ENCODE data around the gene ZNF700.
"Not testable (repeated sequence)": the region's sequence is repeated elsewhere in the genome, so short reads cannot be mapped to it uniquely, and the experiment has no call there.

The ZNF700 gene

GRCh38 chr19:11941361-11941887, 16.5 kb downstream of the ZNF700 start:
- not testable (repeated sequence) for DNase-seq (ENCODE audit: low read depth)

GRCh38 chr19:11942008-11942842, 17.3 kb downstream of the ZNF700 start:
- no peak for DNase-seq (ENCODE audit: low read depth)

GRCh38 chr19:11942843-11943108, 17.9 kb downstream of the ZNF700 start:
- no peak for DNase-seq (ENCODE audit: low read depth)

DNA sequence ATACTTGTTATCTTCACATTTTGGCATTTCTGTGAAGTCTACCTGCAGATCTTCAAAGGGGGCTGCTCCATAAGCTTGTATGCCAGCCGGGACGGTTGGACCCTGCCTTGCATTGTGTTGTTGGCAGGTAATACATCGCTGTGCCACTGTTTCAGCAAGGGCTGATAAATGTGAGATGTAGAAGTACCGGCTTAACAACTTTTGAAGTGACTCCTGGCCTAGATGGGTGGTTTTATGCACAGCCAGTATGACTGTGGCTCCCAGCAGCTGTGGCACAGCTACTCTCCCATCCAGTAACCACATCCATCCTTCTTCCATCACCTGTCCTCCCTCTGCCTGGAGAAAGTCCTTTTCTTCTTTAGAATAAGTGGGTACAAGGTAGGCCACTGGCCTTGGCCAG, 19.7 kb downstream of the ZNF700 start:
- DNase-seq (ENCODE audit: low read depth), result no peak

- DNase-seq (ENCODE audit: low read depth), result no peak
Observed at GRCh38 chr19:11948646-11949045, 23.7 kb downstream of the ZNF700 start.

- no peak for DNase-seq (ENCODE audit: low read depth)
Observed at GRCh38 chr19:11949201-11949600, 24.3 kb downstream of the ZNF700 start.

DNA sequence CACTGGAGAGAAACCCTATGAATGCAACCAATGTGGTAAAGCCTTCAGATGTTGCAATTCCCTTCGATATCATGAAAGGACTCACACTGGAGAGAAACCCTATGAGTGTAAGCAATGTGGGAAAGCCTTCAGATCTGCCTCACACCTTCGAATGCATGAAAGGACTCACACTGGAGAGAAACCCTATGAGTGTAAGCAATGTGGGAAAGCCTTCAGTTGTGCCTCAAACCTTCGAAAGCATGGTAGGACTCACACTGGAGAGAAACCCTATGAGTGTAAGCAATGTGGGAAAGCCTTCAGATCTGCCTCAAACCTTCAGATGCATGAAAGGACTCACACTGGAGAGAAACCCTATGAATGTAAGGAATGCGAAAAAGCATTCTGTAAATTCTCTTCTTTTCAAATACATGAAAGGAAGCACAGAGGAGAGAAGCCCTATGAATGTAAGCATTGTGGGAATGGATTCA, 24.7 kb downstream of the ZNF700 start:
- DNase-seq (ENCODE audit: low read depth), result not testable (repeated sequence)

DNA sequence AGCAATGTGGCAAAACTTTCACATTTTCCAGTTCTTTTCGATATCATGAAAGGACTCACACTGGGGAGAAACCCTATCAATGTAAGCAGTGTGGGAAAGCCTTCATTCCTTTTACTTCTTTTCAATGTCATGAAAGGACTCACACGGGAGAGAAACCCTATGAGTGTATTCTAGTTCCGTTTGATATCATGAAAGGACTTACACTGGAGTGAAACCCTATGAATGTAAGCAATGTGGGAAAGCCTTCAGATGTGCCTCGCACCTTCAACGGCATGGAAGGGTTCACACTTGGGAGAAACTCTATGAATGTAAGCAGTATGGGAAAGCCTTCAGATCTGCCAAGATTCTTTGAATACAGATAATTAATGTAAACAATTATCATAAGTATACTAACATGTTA, 25.4 kb downstream of the ZNF700 start:
- DNase-seq (ENCODE audit: low read depth), result no peak

GRCh38 chr19:11963566-11964355, 38.9 kb downstream of the ZNF700 start:
- peak; percentile 73 for DNase-seq (ENCODE audit: low read depth)

GRCh38 chr19:11964496-11964857, 39.6 kb downstream of the ZNF700 start:
- DNase-seq (ENCODE audit: low read depth), result no peak

DNA sequence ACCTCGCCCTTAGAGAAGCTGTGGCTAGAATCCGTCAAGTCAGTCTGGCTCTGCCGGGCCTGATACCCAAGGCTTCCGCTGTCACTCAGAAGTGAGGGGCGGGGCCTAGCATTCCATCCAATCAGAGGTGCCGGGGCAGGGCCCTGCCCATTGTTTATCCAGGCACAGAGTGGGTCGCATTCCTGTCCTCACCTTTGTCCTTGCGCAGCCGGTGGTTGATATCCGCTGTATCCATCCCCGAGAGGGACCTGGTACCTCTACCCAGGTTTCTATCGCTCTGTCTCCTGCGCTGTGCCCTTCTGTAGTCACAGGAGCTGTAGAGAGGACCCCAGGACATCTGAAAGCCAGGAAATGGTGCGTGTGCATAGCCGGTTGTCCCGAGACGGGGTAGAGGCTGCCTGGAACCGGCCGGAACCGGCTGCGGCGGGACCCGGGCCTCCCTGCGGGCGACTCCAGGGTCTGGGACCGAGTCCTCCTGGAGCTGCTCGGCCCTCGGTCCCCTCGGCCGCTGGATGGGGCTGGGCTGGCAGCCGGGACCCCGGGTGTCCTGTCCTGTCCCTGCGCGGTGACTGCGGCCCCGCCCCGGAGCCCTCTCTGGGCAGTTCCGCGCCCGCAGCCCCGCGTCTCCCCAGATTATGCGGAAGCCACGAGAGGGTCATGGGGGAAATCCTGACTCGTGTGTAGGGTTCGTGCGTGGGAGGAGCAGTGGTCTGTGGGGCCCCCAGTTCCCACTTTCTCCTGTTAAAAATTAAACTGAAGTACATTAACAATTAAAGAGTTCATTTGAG, 40.1 kb downstream of the ZNF700 start, which contains the start of gene ZNF763:
Gene ZNF763 (plus strand): TSS at position 183 of the 788 bp plus-strand sequence. CDS start 169 bp downstream, at position 352.
- peak; percentile 85 for DNase-seq (ENCODE audit: low read depth)

DNA sequence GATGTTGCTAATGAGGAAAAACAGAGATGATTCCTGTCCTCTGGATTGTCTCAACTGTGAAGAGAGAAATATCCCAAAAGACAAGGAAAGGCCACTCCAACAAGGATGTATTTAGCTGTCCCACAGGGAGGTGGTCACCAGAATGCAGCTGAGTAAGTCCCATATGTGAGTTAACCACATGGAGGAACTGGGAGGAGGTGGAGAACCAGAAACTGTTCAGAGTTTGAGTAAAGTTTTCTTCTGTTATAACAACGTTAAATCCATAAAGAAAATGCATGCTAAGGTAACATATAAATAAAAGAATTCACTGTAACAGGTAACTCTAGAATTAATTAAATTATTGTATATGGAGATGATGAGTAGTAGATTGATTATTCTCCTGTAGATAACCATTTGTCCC, 45.3 kb downstream of the ZNF700 start:
- DNase-seq (ENCODE audit: low read depth), result no peak

GRCh38 chr19:11971041-11971440, 46.1 kb downstream of the ZNF700 start:
- no peak for DNase-seq (ENCODE audit: low read depth)

- DNase-seq (ENCODE audit: low read depth), result no peak
Observed at GRCh38 chr19:11973019-11973810, 48.3 kb downstream of the ZNF700 start.

- no peak for DNase-seq (ENCODE audit: low read depth)
Observed at GRCh38 chr19:11978492-11979100, 53.7 kb downstream of the ZNF700 start.

GRCh38 chr19:11979527-11979926, 54.6 kb downstream of the ZNF700 start:
- no peak for DNase-seq (ENCODE audit: low read depth)

GRCh38 chr19:11982526-11982925, 57.6 kb downstream of the ZNF700 start:
- no peak for DNase-seq (ENCODE audit: low read depth)

- no peak for DNase-seq (ENCODE audit: low read depth)
Observed at GRCh38 chr19:11984986-11985385, 60.1 kb downstream of the ZNF700 start.

GRCh38 chr19:11986754-11987153, 61.8 kb downstream of the ZNF700 start:
- no peak for DNase-seq (ENCODE audit: low read depth)

GRCh38 chr19:11987405-11988281, 62.7 kb downstream of the ZNF700 start:
- peak; percentile 89 for DNase-seq (ENCODE audit: low read depth)

Measured in activated T-cell treated with anti-CD3 and anti-CD28 coated beads for 1 hour (primary cell).